Osteocyte (in vitro differentiated cells): Measurements from ENCODE around the gene SH3PXD2B. TPM values are rescaled to one million over a fixed set of nuclear protein-coding genes. Genes with fewer than 3 reads are reported as not detected.
"Not testable (repeated sequence)": the region's sequence is repeated elsewhere in the genome, so short reads cannot be mapped to it uniquely, and the experiment has no call there.

ENCODE experiments used
- DNase-seq: peaks from one replicate; pipeline ENCODE4 v3.0.0; 2021; ENCODE audit warnings: mixed read lengths; ENCODE audit not compliant: unreplicated experiment; ENCODE audit errors: extremely low spot score
- H3K27ac Mint-ChIP-seq: one replicate; pipeline ENCODE4 v1.8.0; 2021; ENCODE audit warnings: mild to moderate bottlenecking, mixed read lengths; ENCODE audit not compliant: unreplicated experiment
- H3K27me3 Mint-ChIP-seq: one replicate; pipeline ENCODE4 v1.8.0; 2021; ENCODE audit warnings: mixed read lengths; ENCODE audit not compliant: unreplicated experiment
- H3K36me3 Mint-ChIP-seq: one replicate; pipeline ENCODE4 v1.8.0; 2021; ENCODE audit warnings: mixed read lengths; ENCODE audit not compliant: unreplicated experiment
- H3K4me1 Mint-ChIP-seq: one replicate; pipeline ENCODE4 v1.8.0; 2021; ENCODE audit warnings: mixed read lengths; ENCODE audit not compliant: unreplicated experiment
- H3K4me3 Mint-ChIP-seq: one replicate; pipeline ENCODE4 v1.8.0; 2021; ENCODE audit warnings: mild to moderate bottlenecking, moderate library complexity, mixed read lengths; ENCODE audit not compliant: unreplicated experiment
- H3K9me3 Mint-ChIP-seq: one replicate; pipeline ENCODE4 v1.8.0; 2021; ENCODE audit warnings: mixed read lengths; ENCODE audit not compliant: unreplicated experiment
- CTCF ChIP-seq: fragments of 200-600 bp; sonication (generic); IDR thresholded peaks from 2 replicates; pipeline ENCODE4 v1.5.0; 2021; ENCODE audit warnings: antibody characterized with exemption, mild to moderate bottlenecking, moderate library complexity
- total RNA-seq: library from RNA; stranded (reverse); gene quantifications from 2 replicates; pipeline ENCODE4 v1.2.1, GENCODE V29; 2021

Gene SH3PXD2B
- total RNA-seq, 1 donor from 2014 or later: 114 TPM

GRCh38 chr5:172413601-172414171 is 40.6 kb downstream of the SH3PXD2B start:
- peaks cover 72% of the 10 kb centered on the region for H3K4me1 Mint-ChIP-seq
- no peak for DNase-seq
- peaks cover 9% of the 10 kb centered on the region for H3K36me3 Mint-ChIP-seq
- H3K27me3 Mint-ChIP-seq: no peaks in the 10 kb centered on the region
- peak overlapping the region; percentile 15 for H3K4me3 Mint-ChIP-seq
- TF ChIP-seq CTCF: no peak
- peak overlapping the region; percentile 82 for H3K27ac Mint-ChIP-seq
- H3K9me3 Mint-ChIP-seq: no peaks in the 10 kb centered on the region

- Mint-ChIP-seq H3K36me3 (peaks cover 9% of the 10 kb centered on the region), H3K9me3 (no peaks in the 10 kb centered on the region), H3K27me3 (no peaks in the 10 kb centered on the region), H3K4me3 (peak overlapping the region; percentile 9), H3K27ac (peak overlapping the region; percentile 79), H3K4me1 (peaks cover 67% of the 10 kb centered on the region)
- no peak for TF ChIP-seq CTCF
- DNase-seq: peak; percentile 94
Measured at GRCh38 chr5:172412724-172413286, 41.5 kb downstream of the SH3PXD2B start.

GRCh38 chr5:172411484-172412072 is 42.7 kb downstream of the SH3PXD2B start:
- peaks cover 61% of the 10 kb centered on the region for H3K4me1 Mint-ChIP-seq
- DNase-seq: no peak
- H3K9me3 Mint-ChIP-seq: no peaks in the 10 kb centered on the region
- no peak overlapping the region for H3K4me3 Mint-ChIP-seq
- peak overlapping the region; percentile 79 for H3K27ac Mint-ChIP-seq
- TF ChIP-seq CTCF: no peak
- peaks cover 14% of the 10 kb centered on the region for H3K36me3 Mint-ChIP-seq
- H3K27me3 Mint-ChIP-seq: no peaks in the 10 kb centered on the region

GRCh38 chr5:172410662-172411483 is 43.5 kb downstream of the SH3PXD2B start:
- no peaks in the 10 kb centered on the region for H3K27me3 Mint-ChIP-seq
- peaks cover 21% of the 10 kb centered on the region for H3K36me3 Mint-ChIP-seq
- no peaks in the 10 kb centered on the region for H3K9me3 Mint-ChIP-seq
- H3K27ac Mint-ChIP-seq: peak overlapping the region; percentile 79
- no peak for TF ChIP-seq CTCF
- no peak overlapping the region for H3K4me3 Mint-ChIP-seq
- no peak for DNase-seq
- peaks cover 61% of the 10 kb centered on the region for H3K4me1 Mint-ChIP-seq

GRCh38 chr5:172410160-172410559 is 44.2 kb downstream of the SH3PXD2B start:
- Mint-ChIP-seq H3K27me3 (no peaks in the 10 kb centered on the region), H3K36me3 (peaks cover 25% of the 10 kb centered on the region), H3K9me3 (no peaks in the 10 kb centered on the region), H3K4me1 (peaks cover 56% of the 10 kb centered on the region), H3K4me3 (no peak overlapping the region), H3K27ac (no peak overlapping the region)
- no peak for TF ChIP-seq CTCF
- no peak for DNase-seq

GRCh38 chr5:172409477-172409876 is 44.8 kb downstream of the SH3PXD2B start:
- not testable (repeated sequence) for H3K27ac Mint-ChIP-seq, H3K27me3 Mint-ChIP-seq
- H3K4me1 Mint-ChIP-seq: peaks cover 49% of the 10 kb centered on the region

More at GRCh38 chr5:172409477-172409876, 44.8 kb downstream of the SH3PXD2B start:
- peaks cover 31% of the 10 kb centered on the region for H3K36me3 Mint-ChIP-seq
- not testable (repeated sequence) for H3K4me3 Mint-ChIP-seq, DNase-seq, H3K9me3 Mint-ChIP-seq
